Measurements from ENCODE around the gene HDHD5.
A peak's percentile ranks its signal among the peaks of the same experiment; 100 is the strongest.

GRCh38 chr22:17101475-17102296 is 57.4 kb downstream of the HDHD5 start:
- TF ChIP-seq, protein P1, sequence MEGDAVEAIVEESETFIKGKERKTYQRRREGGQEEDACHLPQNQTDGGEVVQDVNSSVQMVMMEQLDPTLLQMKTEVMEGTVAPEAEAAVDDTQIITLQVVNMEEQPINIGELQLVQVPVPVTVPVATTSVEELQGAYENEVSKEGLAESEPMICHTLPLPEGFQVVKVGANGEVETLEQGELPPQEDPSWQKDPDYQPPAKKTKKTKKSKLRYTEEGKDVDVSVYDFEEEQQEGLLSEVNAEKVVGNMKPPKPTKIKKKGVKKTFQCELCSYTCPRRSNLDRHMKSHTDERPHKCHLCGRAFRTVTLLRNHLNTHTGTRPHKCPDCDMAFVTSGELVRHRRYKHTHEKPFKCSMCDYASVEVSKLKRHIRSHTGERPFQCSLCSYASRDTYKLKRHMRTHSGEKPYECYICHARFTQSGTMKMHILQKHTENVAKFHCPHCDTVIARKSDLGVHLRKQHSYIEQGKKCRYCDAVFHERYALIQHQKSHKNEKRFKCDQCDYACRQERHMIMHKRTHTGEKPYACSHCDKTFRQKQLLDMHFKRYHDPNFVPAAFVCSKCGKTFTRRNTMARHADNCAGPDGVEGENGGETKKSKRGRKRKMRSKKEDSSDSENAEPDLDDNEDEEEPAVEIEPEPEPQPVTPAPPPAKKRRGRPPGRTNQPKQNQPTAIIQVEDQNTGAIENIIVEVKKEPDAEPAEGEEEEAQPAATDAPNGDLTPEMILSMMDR (IDR thresholded peaks at IDR 0.05 in 8 of 11, conservative IDR thresholded peaks at IDR 0.05 in 3 of 11) = no peak
- TF ChIP-seq POLR2AphosphoS5 (IDR thresholded peaks at IDR 0.05) = peak in 1 of 3 donors; percentile 35
- TF ChIP-seq POLR2A (IDR thresholded peaks at IDR 0.05) = no peak
